GM12874 (cell line): ENCODE data around the gene HLA-DRA.

Experiments
- CTCF ChIP-seq: IDR thresholded peaks from 2 replicates; pipeline ENCODE4 v1.5.1; 2011; ENCODE audit warnings: low read depth, mild to moderate bottlenecking, control low read depth, low read length, moderate library complexity; ENCODE audit not compliant: insufficient read depth

The HLA-DRA gene

GRCh38 chr6:32432050-32432450, 7.6 kb upstream of the HLA-DRA start:
- no peak for TF ChIP-seq CTCF

GRCh38 chr6:32436186-32436585, 3.5 kb upstream of the HLA-DRA start:
- no peak for TF ChIP-seq CTCF

- TF ChIP-seq CTCF, result no peak
Measured at GRCh38 chr6:32436995-32437836, 2.5 kb upstream of the HLA-DRA start.

- TF ChIP-seq CTCF, result no peak
Measured at GRCh38 chr6:32439139-32439538, 548 bp upstream of the HLA-DRA start.

- TF ChIP-seq CTCF, result no peak
Measured at GRCh38 chr6:32442243-32442667, 2.6 kb downstream of the HLA-DRA start.

GRCh38 chr6:32442977-32443552, 3.4 kb downstream of the HLA-DRA start:
- TF ChIP-seq CTCF, result no peak

- TF ChIP-seq CTCF, result no peak
Measured at GRCh38 chr6:32444433-32444832, 4.7 kb downstream of the HLA-DRA start.
